GM12878 (cell line): ENCODE data around the gene B4GALT1. TPM values are rescaled to one million over a fixed set of nuclear protein-coding genes. Genes with fewer than 3 reads are reported as not detected.

ENCODE experiments used
- ATAC-seq: fragments of 200-7000 bp; cut with Tn5 transposase; 3 replicates; pipeline ENCODE4 v1.9.1; 2020; ENCODE audit warnings: mild to moderate bottlenecking, moderate library complexity
- BruUV-seq: library from RNA; stranded (reverse); fragments of 400-500 nt; replicated peaks from 2 replicates; lab custom pipeline; 2021; lab: Mats Ljungman, UMichigan
- CTCF ChIA-PET: fragments of 300-600 bp; sonication (Branson Sonifier 250); formaldehyde crosslinking; extraction: SDS; loops from one replicate; lab custom pipeline; 2021; ENCODE audit warnings: inconsistent platforms; lab: Yijun Ruan, JAX
- POLR2A ChIA-PET: fragments of 350-600 bp; formaldehyde crosslinking; extraction: SDS; loops from one replicate; lab custom pipeline; 2021; ENCODE audit warnings: inconsistent platforms; lab: Charles Lee
- RAD21 ChIA-PET: fragments of 300-600 bp; sonication (Branson Sonifier 250); formaldehyde crosslinking; loops from one replicate; lab custom pipeline; 2023; ENCODE audit warnings: antibody characterized with exemption; ENCODE audit not compliant: unreplicated experiment; lab: Charles Lee
- SMC1A ChIA-PET: fragments of 300-600 bp; sonication (Branson Sonifier 250); formaldehyde crosslinking; loops from one replicate; lab custom pipeline; 2023; ENCODE audit not compliant: unreplicated experiment, uncharacterized antibody; lab: Charles Lee
- DNase-seq: peaks from one replicate; pipeline ENCODE4 v3.0.0-alpha.2; 2011; ENCODE audit warnings: low read depth, low spot score
- FAIRE-seq: peaks from 3 replicates; lab custom pipeline; 2011; peaks lifted over from hg19 to GRCh38; lab: Jason Lieb, UNC
- H2AFZ ChIP-seq: 2 replicates; pipeline ENCODE4 v1.6.0; 2011; ENCODE audit warnings: low read depth, low read length, control low read depth; ENCODE audit not compliant: control insufficient read depth
- H3K27ac ChIP-seq: 2 replicates; pipeline ENCODE4 v1.5.1; 2011; ENCODE audit warnings: control low read depth; ENCODE audit not compliant: control insufficient read depth, insufficient read depth
- H3K27me3 ChIP-seq, 2 experiments: replicated peaks in 1 of 2; 2 replicates each; pipeline versions ENCODE4 v1.6.0 to v1.6.1; 2011; ENCODE audit warnings: low read length in 1 of 2; ENCODE audit not compliant: control insufficient read depth in 2 of 2, insufficient read depth in 2 of 2
- H3K36me3 ChIP-seq, 2 experiments: 2 replicates each; pipeline ENCODE4 v1.5.1; 2011; ENCODE audit warnings: low read length in 1 of 2; ENCODE audit not compliant: control insufficient read depth in 2 of 2, insufficient read depth in 2 of 2
- H3K4me1 ChIP-seq: 2 replicates; pipeline ENCODE4 v1.6.1; 2011; ENCODE audit warnings: mild to moderate bottlenecking, low read length, moderate library complexity, mixed read lengths; ENCODE audit not compliant: control insufficient read depth, insufficient read depth
- H3K4me2 ChIP-seq: 2 replicates; pipeline ENCODE4 v1.6.0; 2011; ENCODE audit warnings: control low read depth; ENCODE audit not compliant: control insufficient read depth, insufficient read depth
- H3K4me3 ChIP-seq: fragments of 200-600 bp; sonication (generic); 2 replicates; pipeline ENCODE4 v1.5.1; 2016
- H3K79me2 ChIP-seq: 2 replicates; pipeline ENCODE4 v1.6.0; 2011; ENCODE audit warnings: low read length; ENCODE audit not compliant: control insufficient read depth, insufficient read depth
- H3K9ac ChIP-seq: 2 replicates; pipeline ENCODE4 v1.8.0; 2011; ENCODE audit warnings: low read length, control low read depth, mixed read lengths; ENCODE audit not compliant: control insufficient read depth, insufficient read depth
- H3K9me3 ChIP-seq: replicated peaks from 3 replicates; pipeline ENCODE4 v1.5.1; 2011; ENCODE audit warnings: mild to moderate bottlenecking, low read length; ENCODE audit not compliant: control insufficient read depth, insufficient read depth
- H4K20me1 ChIP-seq: 2 replicates; pipeline ENCODE4 v1.6.0; 2011; ENCODE audit not compliant: control insufficient read depth, insufficient read depth
- EED ChIP-seq: sonication (generic); IDR thresholded peaks from 2 replicates; pipeline ENCODE4 v1.6.1; 2016; ENCODE audit warnings: antibody characterized with exemption, low read depth
- GATAD2B ChIP-seq: fragments of 450-650 bp; conservative IDR thresholded peaks from 2 replicates; pipeline ENCODE4 v1.6.1; 2017; ENCODE audit warnings: low read depth, mild to moderate bottlenecking, moderate library complexity
- IRF3 ChIP-seq: fragments of 450-650 bp; IDR thresholded peaks from 2 replicates; pipeline ENCODE4 v1.6.1; 2014; ENCODE audit warnings: mild to moderate bottlenecking
- NR2C1 ChIP-seq: fragments of 450-650 bp; IDR thresholded peaks from 2 replicates; pipeline ENCODE4 v1.6.1; 2017; ENCODE audit warnings: antibody characterized with exemption, mild to moderate bottlenecking, moderate library complexity
- ZBTB11 ChIP-seq: fragments of 450-650 bp; formaldehyde crosslinking; IDR thresholded peaks from 2 replicates; pipeline ENCODE4 v1.5.0; 2022; ENCODE audit warnings: mild to moderate bottlenecking, missing genetic modification characterization
- WGBS: methylation state at CpG from one replicate; pipeline ENCODE4 v1.1.6; 2016; ENCODE audit warnings: low lambda C conversion rate; ENCODE audit not compliant: insufficient replicate concordance, insufficient coverage; ENCODE audit errors: missing lambda C conversion rate; 5-methylcytosine and 5-hydroxymethylcytosine counted together
- in situ Hi-C: fragments of 300-500 bp; cut with MboI; formaldehyde crosslinking; loops from 9 replicates; pipeline ENCODE4 v1.14.3; 2018; ENCODE audit warnings: mixed read lengths
- intact Hi-C: fragments of 100-400 bp; cut with micrococcal nuclease; formaldehyde crosslinking; loops from one replicate; pipeline ENCODE4 v1.14.2; 2022; ENCODE audit not compliant: unreplicated experiment
- polyA plus RNA-seq, 11 experiments: library from polyadenylated mRNA; depleted of rRNA in 4 of 11; unstranded in 6 of 11; stranded (reverse) in 5 of 11; fragments of >200 nt; fragmentation: Nextera tagmentation in 4 of 11; fragmentation: Illumina TruSeq in 1 of 11; extraction: Ambion mirVana in 4 of 11; extraction: Trizol in 1 of 11; gene quantifications; 1 replicate in 1 of 11; 2 replicates in 10 of 11; pipeline versions ENCODE4 v1.2.1 to v1.2.3, GENCODE V29; 2011 to 2016; ENCODE audit warnings: inconsistent platforms in 2 of 11, missing spikeins in 2 of 11, low read depth in 1 of 11
- total RNA-seq, 4 experiments: library from RNA; depleted of rRNA in 3 of 4; stranded (reverse); fragments of >200 nt in 3 of 4; fragmentation: Illumina TruSeq in 1 of 4; extraction: Trizol in 1 of 4; gene quantifications; 2 replicates each; pipeline versions ENCODE4 v1.2.1 to v1.2.3, GENCODE V29; 2013 to 2021
- TF ChIP-seq, protein P1 (sequence below): IDR thresholded peaks from 2 replicates; pipeline ENCODE4 v1.6.1; 2012; ENCODE audit warnings: low read length, inconsistent platforms
- TF ChIP-seq, protein P2 (sequence below): fragments of 450-650 bp; IDR thresholded peaks from 2 replicates; pipeline ENCODE4 v1.6.1; 2017; ENCODE audit warnings: mild to moderate bottlenecking, moderate library complexity

Gene B4GALT1
- total and polyA plus RNA-seq, 10 of the 15 experiments (the other 5 are each of a cell fraction or from before 2014, with no cell fraction given), result 12.7 to 79.0 (median 41.0) TPM

DNA sequence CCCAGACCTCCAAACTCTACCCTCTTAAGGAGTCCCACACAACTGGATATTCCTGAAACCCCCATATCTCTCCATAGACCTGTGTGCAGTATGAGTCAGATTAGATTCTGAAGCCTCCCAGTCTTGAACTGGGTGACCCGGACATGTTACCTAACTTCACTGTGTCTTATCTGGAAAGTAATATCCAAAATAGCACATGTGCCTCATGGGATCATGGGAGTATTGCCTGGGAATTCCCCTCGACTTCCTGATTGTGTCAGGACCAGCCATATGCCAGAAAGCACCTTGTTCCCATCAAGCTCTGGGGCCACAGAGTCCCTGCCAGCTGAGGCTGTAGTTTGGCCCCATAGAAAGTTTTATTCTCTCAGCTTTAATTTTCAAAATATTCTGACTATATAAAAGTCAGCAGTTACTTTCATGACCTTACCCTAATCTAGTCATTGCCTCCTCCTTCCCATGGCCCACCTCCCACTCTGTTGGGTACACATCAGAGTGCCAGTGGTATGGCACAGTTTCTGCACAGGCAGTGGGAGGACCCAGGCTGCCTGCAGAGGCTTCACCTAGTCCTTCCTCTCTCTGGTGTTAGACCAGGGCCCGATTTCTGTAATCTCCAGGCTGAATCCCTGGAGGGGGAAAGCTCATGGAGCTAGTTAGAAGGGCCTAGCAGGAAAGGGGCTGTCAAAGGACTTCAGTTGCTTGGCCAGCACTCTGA, 19.5 kb upstream of the B4GALT1 start:
- Histone ChIP-seq H3K9me3 (no peaks in the 10 kb centered on the region), H3K36me3 (no peaks in the 10 kb centered on the region), H3K4me2 (no peak overlapping the region), H3K9ac (no peak overlapping the region), H3K79me2 (no peaks in the 10 kb centered on the region), H3K4me3 (no peak overlapping the region), H2AFZ (peak overlapping the region; percentile 63; the same call in 1 of the 2 replicates), H3K27ac (no peak overlapping the region), H3K4me1 (peaks cover 13% of the 10 kb centered on the region), H4K20me1 (no peaks in the 10 kb centered on the region), H3K27me3 (no peaks in the 10 kb centered on the region)
- ChIA-PET POLR2A (interaction anchor here (0.8 to 1.5 kb wide), 3 partner anchors 9 to 25 kb away, joined by 3 to 5 read pairs (median 3); partner anchors contain the start of gene B4GALT1), RAD21 (interaction anchor here (1.3 kb wide), 1 partner anchor 40 kb away, joined by 10 read pairs; no protein-coding TSS in a partner anchor), SMC1A (interaction anchor here (0.7 to 5.7 kb wide), 7 partner anchors 8 to 106 kb away, joined by 3 to 27 read pairs (median 4); no protein-coding TSS in a partner anchor), CTCF (interaction anchor here (0.9 to 2.2 kb wide), 3 partner anchors 8 to 40 kb away, joined by 3 to 8 read pairs (median 4); no protein-coding TSS in a partner anchor)
- FAIRE-seq (no peak), DNase-seq (no peak), ATAC-seq (peak; percentile 67)
- no TSS peak for BruUV-seq
- WGBS, result 27% methylated on average over 3 of the region's 3 CpGs
- intact Hi-C loops (no loop called here), in situ Hi-C loops (no loop called here)
- TF ChIP-seq, protein P1, sequence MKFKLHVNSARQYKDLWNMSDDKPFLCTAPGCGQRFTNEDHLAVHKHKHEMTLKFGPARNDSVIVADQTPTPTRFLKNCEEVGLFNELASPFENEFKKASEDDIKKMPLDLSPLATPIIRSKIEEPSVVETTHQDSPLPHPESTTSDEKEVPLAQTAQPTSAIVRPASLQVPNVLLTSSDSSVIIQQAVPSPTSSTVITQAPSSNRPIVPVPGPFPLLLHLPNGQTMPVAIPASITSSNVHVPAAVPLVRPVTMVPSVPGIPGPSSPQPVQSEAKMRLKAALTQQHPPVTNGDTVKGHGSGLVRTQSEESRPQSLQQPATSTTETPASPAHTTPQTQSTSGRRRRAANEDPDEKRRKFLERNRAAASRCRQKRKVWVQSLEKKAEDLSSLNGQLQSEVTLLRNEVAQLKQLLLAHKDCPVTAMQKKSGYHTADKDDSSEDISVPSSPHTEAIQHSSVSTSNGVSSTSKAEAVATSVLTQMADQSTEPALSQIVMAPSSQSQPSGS, result no peak
- TF ChIP-seq NR2C1 (peak; percentile 36), EED (peak; percentile 35; the same call in 1 of the 2 replicates), ZBTB11 (CRISPR knock-in tag) (no peak), GATAD2B (no peak), IRF3 (no peak)
- TF ChIP-seq, protein P2, sequence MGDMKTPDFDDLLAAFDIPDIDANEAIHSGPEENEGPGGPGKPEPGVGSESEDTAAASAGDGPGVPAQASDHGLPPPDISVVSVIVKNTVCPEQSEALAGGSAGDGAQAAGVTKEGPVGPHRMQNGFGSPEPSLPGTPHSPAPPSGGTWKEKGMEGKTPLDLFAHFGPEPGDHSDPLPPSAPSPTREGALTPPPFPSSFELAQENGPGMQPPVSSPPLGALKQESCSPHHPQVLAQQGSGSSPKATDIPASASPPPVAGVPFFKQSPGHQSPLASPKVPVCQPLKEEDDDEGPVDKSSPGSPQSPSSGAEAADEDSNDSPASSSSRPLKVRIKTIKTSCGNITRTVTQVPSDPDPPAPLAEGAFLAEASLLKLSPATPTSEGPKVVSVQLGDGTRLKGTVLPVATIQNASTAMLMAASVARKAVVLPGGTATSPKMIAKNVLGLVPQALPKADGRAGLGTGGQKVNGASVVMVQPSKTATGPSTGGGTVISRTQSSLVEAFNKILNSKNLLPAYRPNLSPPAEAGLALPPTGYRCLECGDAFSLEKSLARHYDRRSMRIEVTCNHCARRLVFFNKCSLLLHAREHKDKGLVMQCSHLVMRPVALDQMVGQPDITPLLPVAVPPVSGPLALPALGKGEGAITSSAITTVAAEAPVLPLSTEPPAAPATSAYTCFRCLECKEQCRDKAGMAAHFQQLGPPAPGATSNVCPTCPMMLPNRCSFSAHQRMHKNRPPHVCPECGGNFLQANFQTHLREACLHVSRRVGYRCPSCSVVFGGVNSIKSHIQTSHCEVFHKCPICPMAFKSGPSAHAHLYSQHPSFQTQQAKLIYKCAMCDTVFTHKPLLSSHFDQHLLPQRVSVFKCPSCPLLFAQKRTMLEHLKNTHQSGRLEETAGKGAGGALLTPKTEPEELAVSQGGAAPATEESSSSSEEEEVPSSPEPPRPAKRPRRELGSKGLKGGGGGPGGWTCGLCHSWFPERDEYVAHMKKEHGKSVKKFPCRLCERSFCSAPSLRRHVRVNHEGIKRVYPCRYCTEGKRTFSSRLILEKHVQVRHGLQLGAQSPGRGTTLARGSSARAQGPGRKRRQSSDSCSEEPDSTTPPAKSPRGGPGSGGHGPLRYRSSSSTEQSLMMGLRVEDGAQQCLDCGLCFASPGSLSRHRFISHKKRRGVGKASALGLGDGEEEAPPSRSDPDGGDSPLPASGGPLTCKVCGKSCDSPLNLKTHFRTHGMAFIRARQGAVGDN, result peak; percentile 74
